Measurements from ENCODE around the gene SOCS2.

The SOCS2 gene

DNA sequence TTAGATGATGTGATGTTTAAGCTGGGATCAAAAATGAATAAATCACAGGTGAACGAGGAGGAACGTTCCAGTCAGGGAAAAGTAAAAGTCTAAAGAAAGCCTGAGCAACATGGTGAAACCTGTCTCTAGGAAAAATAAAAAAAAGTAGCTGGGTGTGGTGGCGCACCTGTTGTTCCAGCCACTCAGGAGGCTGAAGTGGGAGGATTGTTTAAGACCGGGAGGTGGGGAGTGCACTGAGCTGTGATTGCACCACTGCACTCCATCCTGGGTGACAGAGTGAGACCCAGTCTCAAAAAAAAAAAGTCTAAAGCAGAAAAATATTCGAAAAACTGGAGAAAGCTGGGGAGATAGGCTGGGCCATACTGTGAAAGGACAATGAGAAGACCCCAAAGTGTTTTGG lies 39.2 kb upstream of the SOCS2 start:
- DNase-seq, result no peak
- WGBS (ENCODE audit: extremely low coverage, insufficient coverage, insufficient read length), result no CpG with 5 or more reads among the region's 5 CpGs
- no peaks in the 10 kb centered on the region for H3K27me3 ChIP-seq (ENCODE audit: insufficient read depth, low read length)
- H3K36me3 ChIP-seq (ENCODE audit: control insufficient read depth in 1 of 2, insufficient read depth in 2 of 2, low read length in 2 of 2), result no peaks in the 10 kb centered on the region
- no peak overlapping the region for H3K4ac ChIP-seq (ENCODE audit: low read depth, low read length)
- no peak overlapping the region for H3K18ac ChIP-seq (ENCODE audit: low read length)
- no peak overlapping the region for H4K12ac ChIP-seq (ENCODE audit: low read depth, low read length)
- H3K4me1 ChIP-seq (ENCODE audit: control insufficient read depth in 1 of 2, insufficient read depth in 2 of 2, low read length in 2 of 2), result no peaks in the 10 kb centered on the region
- H3K23ac ChIP-seq (ENCODE audit: low read length), result no peak overlapping the region
- no peak overlapping the region for H3K4me3 ChIP-seq (ENCODE audit: low read depth, low read length)
- no peaks in the 10 kb centered on the region for H3K9me3 ChIP-seq (ENCODE audit: insufficient read depth, low read depth, low read length)
- H3K14ac ChIP-seq (ENCODE audit: low read length), result no peak overlapping the region
- H2BK5ac ChIP-seq (ENCODE audit: low read depth, low read length, poor library complexity), result no peak overlapping the region
- no peak overlapping the region for H2AK5ac ChIP-seq (ENCODE audit: low read length)
- H3K4me2 ChIP-seq (ENCODE audit: low read length), result no peak overlapping the region
- H3K79me1 ChIP-seq (ENCODE audit: low read length), result no peaks in the 10 kb centered on the region
- no peak overlapping the region for H2AFZ ChIP-seq (ENCODE audit: insufficient read depth, low read length, poor library complexity)
- no peak overlapping the region for H2BK120ac ChIP-seq (ENCODE audit: insufficient read depth, low read length, poor library complexity)
- H3K79me2 ChIP-seq (ENCODE audit: control insufficient read depth, insufficient read depth, low read length, poor library complexity), result no peaks in the 10 kb centered on the region
- no peak overlapping the region for H4K8ac ChIP-seq (ENCODE audit: low read depth, low read length)
- no peak overlapping the region for H3K9ac ChIP-seq (ENCODE audit: low read length)
- H4K91ac ChIP-seq (ENCODE audit: low read depth, low read length), result no peak overlapping the region
- no peak overlapping the region for H2BK12ac ChIP-seq (ENCODE audit: low read length)
- H3K27ac ChIP-seq (ENCODE audit: low read depth, low read length), result no peak overlapping the region

DNA sequence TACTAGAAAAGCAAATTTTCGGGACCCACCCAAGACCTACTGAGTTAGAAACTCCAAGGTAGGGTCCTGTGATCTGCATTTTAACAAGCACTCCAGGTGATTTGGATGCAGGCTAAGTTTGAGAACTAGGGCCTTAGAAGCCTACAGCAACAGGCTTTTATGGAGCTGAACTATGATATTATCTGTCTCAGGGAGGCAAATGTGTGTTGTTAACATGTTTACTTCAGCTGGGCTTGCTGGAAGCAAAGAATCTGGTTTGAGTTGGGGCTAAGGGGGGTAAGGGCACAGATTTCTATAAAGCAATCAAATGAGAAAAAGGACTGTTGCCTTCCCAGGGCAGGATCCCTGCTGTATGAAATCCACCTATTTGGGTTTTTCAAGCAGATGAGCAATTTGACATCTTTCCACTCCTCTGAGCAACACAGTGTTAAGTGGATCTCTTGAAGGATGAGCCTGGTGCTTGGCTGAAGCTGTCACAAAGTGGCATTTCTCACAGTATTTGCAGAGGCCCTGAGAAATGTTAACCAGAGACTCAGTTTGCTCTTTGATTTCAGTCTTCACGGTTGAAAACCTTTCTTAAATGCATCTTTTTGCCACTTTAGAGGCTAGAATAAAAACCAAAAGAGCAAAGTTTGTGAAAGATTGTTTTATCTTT lies 36.2 kb upstream of the SOCS2 start:
- no peak overlapping the region for H3K18ac ChIP-seq (ENCODE audit: low read length)
- no peak overlapping the region for H4K12ac ChIP-seq (ENCODE audit: low read depth, low read length)
- no peak overlapping the region for H2BK5ac ChIP-seq (ENCODE audit: low read depth, low read length, poor library complexity)
- no peaks in the 10 kb centered on the region for H3K4me1 ChIP-seq (ENCODE audit: control insufficient read depth in 1 of 2, insufficient read depth in 2 of 2, low read length in 2 of 2)
- H2AFZ ChIP-seq (ENCODE audit: insufficient read depth, low read length, poor library complexity), result no peak overlapping the region
- H3K79me2 ChIP-seq (ENCODE audit: control insufficient read depth, insufficient read depth, low read length, poor library complexity), result no peaks in the 10 kb centered on the region
- no peak overlapping the region for H3K4me3 ChIP-seq (ENCODE audit: low read depth, low read length)
- H3K14ac ChIP-seq (ENCODE audit: low read length), result no peak overlapping the region
- H3K27ac ChIP-seq (ENCODE audit: low read depth, low read length), result no peak overlapping the region
- H2BK120ac ChIP-seq (ENCODE audit: insufficient read depth, low read length, poor library complexity), result no peak overlapping the region
- H3K9ac ChIP-seq (ENCODE audit: low read length), result no peak overlapping the region
- no peak overlapping the region for H3K4ac ChIP-seq (ENCODE audit: low read depth, low read length)
- no peaks in the 10 kb centered on the region for H3K36me3 ChIP-seq (ENCODE audit: control insufficient read depth in 1 of 2, insufficient read depth in 2 of 2, low read length in 2 of 2)
- H3K4me2 ChIP-seq (ENCODE audit: low read length), result no peak overlapping the region
- no peaks in the 10 kb centered on the region for H3K9me3 ChIP-seq (ENCODE audit: insufficient read depth, low read depth, low read length)
- no peak overlapping the region for H2AK5ac ChIP-seq (ENCODE audit: low read length)
- no peak overlapping the region for H3K23ac ChIP-seq (ENCODE audit: low read length)
- no peaks in the 10 kb centered on the region for H3K27me3 ChIP-seq (ENCODE audit: insufficient read depth, low read length)
- no peak overlapping the region for H4K8ac ChIP-seq (ENCODE audit: low read depth, low read length)
- no CpG with 5 or more reads among the region's 2 CpGs for WGBS (ENCODE audit: extremely low coverage, insufficient coverage, insufficient read length)
- no peak overlapping the region for H2BK12ac ChIP-seq (ENCODE audit: low read length)
- no peak overlapping the region for H4K91ac ChIP-seq (ENCODE audit: low read depth, low read length)
- no peak for DNase-seq
- no peaks in the 10 kb centered on the region for H3K79me1 ChIP-seq (ENCODE audit: low read length)

DNA sequence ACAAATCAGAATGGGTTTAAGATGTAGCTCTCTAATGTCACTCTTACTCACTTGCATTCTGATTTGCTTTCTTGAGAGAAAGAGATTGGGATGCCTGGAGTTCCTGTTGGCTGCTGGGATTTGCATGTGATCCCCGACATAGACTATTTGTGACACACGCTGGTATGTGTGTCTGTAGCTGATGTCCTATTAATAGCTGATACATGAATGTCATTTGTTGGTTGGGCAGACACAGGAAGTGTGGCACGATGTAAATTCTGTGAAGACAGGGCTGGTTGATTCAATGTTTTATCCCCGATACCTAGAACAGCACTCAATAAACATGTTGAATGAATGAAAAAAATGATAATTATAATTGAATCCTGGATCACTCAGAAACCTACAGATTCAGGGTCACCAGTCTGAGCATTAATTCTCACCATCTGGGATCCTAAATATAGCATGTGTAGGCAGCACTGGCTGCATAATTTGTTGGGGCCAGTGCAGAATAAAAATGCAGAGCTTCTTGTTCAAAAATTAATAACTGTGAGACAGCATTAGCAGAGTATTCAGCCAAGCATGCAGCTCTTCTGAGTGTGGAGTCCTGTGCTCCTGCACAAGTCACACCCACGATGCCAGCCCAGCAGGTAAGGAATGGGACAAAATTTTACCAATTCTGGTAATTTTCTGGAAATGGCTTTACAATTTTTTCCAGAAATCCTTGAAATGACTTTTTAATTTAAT lies 35.5 kb upstream of the SOCS2 start:
- H3K9ac ChIP-seq (ENCODE audit: low read length), result no peak overlapping the region
- no peak overlapping the region for H4K8ac ChIP-seq (ENCODE audit: low read depth, low read length)
- no peak overlapping the region for H3K4ac ChIP-seq (ENCODE audit: low read depth, low read length)
- H3K4me2 ChIP-seq (ENCODE audit: low read length), result no peak overlapping the region
- DNase-seq, result no peak
- no peak overlapping the region for H2AFZ ChIP-seq (ENCODE audit: insufficient read depth, low read length, poor library complexity)
- no peak overlapping the region for H3K4me3 ChIP-seq (ENCODE audit: low read depth, low read length)
- H4K91ac ChIP-seq (ENCODE audit: low read depth, low read length), result no peak overlapping the region
- H3K27me3 ChIP-seq (ENCODE audit: insufficient read depth, low read length), result no peaks in the 10 kb centered on the region
- no peak overlapping the region for H3K18ac ChIP-seq (ENCODE audit: low read length)
- no peak overlapping the region for H2BK120ac ChIP-seq (ENCODE audit: insufficient read depth, low read length, poor library complexity)
- no CpG with 5 or more reads among the region's 5 CpGs for WGBS (ENCODE audit: extremely low coverage, insufficient coverage, insufficient read length)
- H3K27ac ChIP-seq (ENCODE audit: low read depth, low read length), result no peak overlapping the region
- no peaks in the 10 kb centered on the region for H3K79me2 ChIP-seq (ENCODE audit: control insufficient read depth, insufficient read depth, low read length, poor library complexity)
- no peak overlapping the region for H4K12ac ChIP-seq (ENCODE audit: low read depth, low read length)
- no peak overlapping the region for H2BK12ac ChIP-seq (ENCODE audit: low read length)
- no peak overlapping the region for H2BK5ac ChIP-seq (ENCODE audit: low read depth, low read length, poor library complexity)
- H3K4me1 ChIP-seq (ENCODE audit: control insufficient read depth in 1 of 2, insufficient read depth in 2 of 2, low read length in 2 of 2), result no peaks in the 10 kb centered on the region
- H3K79me1 ChIP-seq (ENCODE audit: low read length), result no peaks in the 10 kb centered on the region
- no peak overlapping the region for H3K23ac ChIP-seq (ENCODE audit: low read length)
- H3K36me3 ChIP-seq (ENCODE audit: control insufficient read depth in 1 of 2, insufficient read depth in 2 of 2, low read length in 2 of 2), result no peaks in the 10 kb centered on the region
- H2AK5ac ChIP-seq (ENCODE audit: low read length), result no peak overlapping the region
- no peak overlapping the region for H3K14ac ChIP-seq (ENCODE audit: low read length)
- no peaks in the 10 kb centered on the region for H3K9me3 ChIP-seq (ENCODE audit: insufficient read depth, low read depth, low read length)

DNA sequence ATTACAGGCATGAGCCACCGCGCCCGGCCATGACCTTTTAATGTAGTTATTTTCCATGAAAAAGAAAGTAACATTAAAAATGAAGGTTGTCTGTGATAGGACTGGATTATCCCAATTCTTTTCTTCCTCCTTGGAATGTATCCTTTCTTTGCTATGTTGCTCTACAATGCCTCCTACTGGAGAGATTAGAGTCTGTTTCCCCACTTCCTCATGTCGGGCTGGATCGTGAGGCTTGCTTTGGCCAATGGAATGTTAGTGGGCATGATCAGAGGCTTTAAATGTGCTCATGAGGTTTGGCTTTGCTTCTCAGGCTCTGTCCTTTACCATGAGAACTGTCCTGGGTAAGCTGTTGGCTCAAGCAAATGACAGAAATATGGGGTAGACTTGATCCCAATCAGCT lies 34.7 kb upstream of the SOCS2 start:
- Histone ChIP-seq H3K9me3 (ENCODE audit: insufficient read depth, low read depth, low read length) (no peaks in the 10 kb centered on the region), H4K12ac (ENCODE audit: low read depth, low read length) (no peak overlapping the region), H2BK120ac (ENCODE audit: insufficient read depth, low read length, poor library complexity) (no peak overlapping the region), H3K36me3 (ENCODE audit: control insufficient read depth in 1 of 2, insufficient read depth in 2 of 2, low read length in 2 of 2) (no peaks in the 10 kb centered on the region), H2BK5ac (ENCODE audit: low read depth, low read length, poor library complexity) (no peak overlapping the region), H3K4ac (ENCODE audit: low read depth, low read length) (no peak overlapping the region), H2AFZ (ENCODE audit: insufficient read depth, low read length, poor library complexity) (no peak overlapping the region), H3K9ac (ENCODE audit: low read length) (no peak overlapping the region), H4K91ac (ENCODE audit: low read depth, low read length) (no peak overlapping the region), H2BK12ac (ENCODE audit: low read length) (no peak overlapping the region), H3K4me3 (ENCODE audit: low read depth, low read length) (no peak overlapping the region), H2AK5ac (ENCODE audit: low read length) (no peak overlapping the region), H3K14ac (ENCODE audit: low read length) (no peak overlapping the region), H3K23ac (ENCODE audit: low read length) (no peak overlapping the region), H3K79me2 (ENCODE audit: control insufficient read depth, insufficient read depth, low read length, poor library complexity) (no peaks in the 10 kb centered on the region), H3K4me1 (ENCODE audit: control insufficient read depth in 1 of 2, insufficient read depth in 2 of 2, low read length in 2 of 2) (no peaks in the 10 kb centered on the region), H4K8ac (ENCODE audit: low read depth, low read length) (no peak overlapping the region), H3K27ac (ENCODE audit: low read depth, low read length) (no peak overlapping the region), H3K4me2 (ENCODE audit: low read length) (no peak overlapping the region), H3K27me3 (ENCODE audit: insufficient read depth, low read length) (no peaks in the 10 kb centered on the region), H3K79me1 (ENCODE audit: low read length) (no peaks in the 10 kb centered on the region), H3K18ac (ENCODE audit: low read length) (no peak overlapping the region)
- no peak for DNase-seq
- WGBS (ENCODE audit: extremely low coverage, insufficient coverage, insufficient read length), result no CpG with 5 or more reads among the region's 5 CpGs

All from trophoblast cell (in vitro differentiated cells and primary cell).